C4-2B (cell line): ENCODE measurements around the gene MCF2L.

Experiments
- ZFX ChIP-seq: fragments of 450-650 bp; IDR thresholded peaks from 2 replicates; pipeline ENCODE4 v1.6.1; 2017
- TF ChIP-seq, protein P1 (sequence below): fragments of 450-650 bp; conservative IDR thresholded peaks from 2 replicates; pipeline ENCODE4 v1.5.1; 2017; ENCODE audit warnings: mild to moderate bottlenecking

DNA sequence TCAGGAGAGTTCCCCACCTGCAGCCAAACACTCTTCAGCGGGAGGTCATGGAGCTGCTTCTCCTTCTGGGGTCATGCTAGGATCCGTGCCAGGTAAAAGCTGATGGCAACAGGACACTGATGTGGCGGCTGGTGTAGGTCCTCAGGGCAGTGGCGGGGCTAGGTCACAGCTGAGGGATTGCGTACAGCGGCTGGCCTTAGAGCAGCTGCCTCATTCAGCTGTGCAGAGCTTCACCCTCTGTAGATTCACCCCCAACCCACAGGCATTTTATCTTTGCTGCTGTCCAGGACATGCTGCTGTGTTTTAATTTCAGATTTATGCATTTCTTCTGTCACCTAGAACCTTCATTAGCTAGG is 2.3 kb downstream of the MCF2L start:
- TF ChIP-seq, protein P1, sequence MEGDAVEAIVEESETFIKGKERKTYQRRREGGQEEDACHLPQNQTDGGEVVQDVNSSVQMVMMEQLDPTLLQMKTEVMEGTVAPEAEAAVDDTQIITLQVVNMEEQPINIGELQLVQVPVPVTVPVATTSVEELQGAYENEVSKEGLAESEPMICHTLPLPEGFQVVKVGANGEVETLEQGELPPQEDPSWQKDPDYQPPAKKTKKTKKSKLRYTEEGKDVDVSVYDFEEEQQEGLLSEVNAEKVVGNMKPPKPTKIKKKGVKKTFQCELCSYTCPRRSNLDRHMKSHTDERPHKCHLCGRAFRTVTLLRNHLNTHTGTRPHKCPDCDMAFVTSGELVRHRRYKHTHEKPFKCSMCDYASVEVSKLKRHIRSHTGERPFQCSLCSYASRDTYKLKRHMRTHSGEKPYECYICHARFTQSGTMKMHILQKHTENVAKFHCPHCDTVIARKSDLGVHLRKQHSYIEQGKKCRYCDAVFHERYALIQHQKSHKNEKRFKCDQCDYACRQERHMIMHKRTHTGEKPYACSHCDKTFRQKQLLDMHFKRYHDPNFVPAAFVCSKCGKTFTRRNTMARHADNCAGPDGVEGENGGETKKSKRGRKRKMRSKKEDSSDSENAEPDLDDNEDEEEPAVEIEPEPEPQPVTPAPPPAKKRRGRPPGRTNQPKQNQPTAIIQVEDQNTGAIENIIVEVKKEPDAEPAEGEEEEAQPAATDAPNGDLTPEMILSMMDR = no peak
- TF ChIP-seq ZFX = no peak
